NOMO-1 treated with DMSO at 0.1 percent for 48 hours (cell line): ENCODE measurements around the gene RNF113B.

ENCODE experiments used
- DNase-seq: peaks from one replicate; lab custom pipeline; 2025; ENCODE audit not compliant: unreplicated experiment; lab: John Stamatoyannopoulos, UW

RNF113B gene

GRCh38 chr13:98176777-98177608 is at the start of gene RNF113B:
RNF113B (minus strand) TSS chr13:98177269; CDS start chr13:98177236, 33 bp downstream.
- no peak for DNase-seq

- DNase-seq = no peak
Observed at GRCh38 chr13:98226496-98226895, 49.4 kb upstream of the RNF113B start.

GRCh38 chr13:98225036-98225940 is 48.2 kb upstream of the RNF113B start:
- no peak for DNase-seq

- no peak for DNase-seq
Observed at GRCh38 chr13:98224557-98224956, 47.5 kb upstream of the RNF113B start.

GRCh38 chr13:98223741-98224140 is 46.7 kb upstream of the RNF113B start:
- no peak for DNase-seq

- no peak for DNase-seq
Observed at GRCh38 chr13:98222816-98223215, 45.7 kb upstream of the RNF113B start.

- DNase-seq = no peak
Observed at GRCh38 chr13:98222081-98222554, 45.0 kb upstream of the RNF113B start.

- DNase-seq = no peak
Observed at GRCh38 chr13:98221234-98221633, 44.2 kb upstream of the RNF113B start.

- DNase-seq = no peak
Observed at GRCh38 chr13:98220271-98220791, 43.3 kb upstream of the RNF113B start.

- no peak for DNase-seq
Observed at GRCh38 chr13:98219685-98220084, 42.6 kb upstream of the RNF113B start.

GRCh38 chr13:98217597-98217996 is 40.5 kb upstream of the RNF113B start:
- DNase-seq = no peak

- no peak for DNase-seq
Observed at GRCh38 chr13:98216711-98217285, 39.7 kb upstream of the RNF113B start.

- DNase-seq = no peak
Observed at GRCh38 chr13:98216135-98216565, 39.1 kb upstream of the RNF113B start.

- DNase-seq = no peak
Observed at GRCh38 chr13:98215508-98215907, 38.4 kb upstream of the RNF113B start.

- DNase-seq = no peak
Observed at GRCh38 chr13:98214707-98215106, 37.6 kb upstream of the RNF113B start.

- no peak for DNase-seq
Observed at GRCh38 chr13:98214008-98214643, 37.1 kb upstream of the RNF113B start.

GRCh38 chr13:98213354-98213753 is 36.3 kb upstream of the RNF113B start:
- no peak for DNase-seq

- no peak for DNase-seq
Observed at GRCh38 chr13:98212763-98213162, 35.7 kb upstream of the RNF113B start.

- no peak for DNase-seq
Observed at GRCh38 chr13:98208606-98209005, 31.5 kb upstream of the RNF113B start.

GRCh38 chr13:98207416-98207815 is 30.3 kb upstream of the RNF113B start:
- DNase-seq = no peak

- no peak for DNase-seq
Observed at GRCh38 chr13:98206946-98207345, 29.9 kb upstream of the RNF113B start.
